HepG2 (cell line): ENCODE data around the gene CHL1. TPM values are rescaled to one million over a fixed set of nuclear protein-coding genes. Genes with fewer than 3 reads are reported as not detected.

ENCODE experiments used
- ATAC-seq: fragments of 200-7000 bp; cut with Tn5 transposase; 3 replicates; pipeline ENCODE4 v1.9.1; 2020; ENCODE audit warnings: mild to moderate bottlenecking, moderate library complexity
- BruUV-seq: library from RNA; stranded (reverse); fragments of 400-500 nt; replicated peaks from 2 replicates; lab custom pipeline; 2021; lab: Mats Ljungman, UMichigan
- CTCF ChIA-PET: fragments of 300-600 bp; formaldehyde crosslinking; extraction: SDS; loops from one replicate; lab custom pipeline; 2021; ENCODE audit warnings: low total read pairs, inconsistent platforms, low intra/inter-chr PET ratio; lab: Yijun Ruan, JAX
- POLR2A ChIA-PET: fragments of 350-600 bp; sonication (Branson Sonifier 250); formaldehyde crosslinking; loops from one replicate; lab custom pipeline; 2020; ENCODE audit warnings: antibody characterized with exemption, inconsistent platforms; lab: Yijun Ruan, JAX
- DNase-seq: peaks from one replicate; pipeline ENCODE4 v3.0.0-alpha.2; 2015; ENCODE audit warnings: low spot score
- FAIRE-seq: peaks from 3 replicates; lab custom pipeline; 2011; peaks lifted over from hg19 to GRCh38; lab: Jason Lieb, UNC
- H2AFZ ChIP-seq: one replicate; pipeline ENCODE4 v1.6.1; 2011; ENCODE audit warnings: low read length, inconsistent platforms
- H3K27ac ChIP-seq: fragments of 300-600 bp; 3 replicates; pipeline ENCODE4 v1.8.0; 2011; ENCODE audit warnings: mixed run types, mild to moderate bottlenecking, mixed read lengths, low read length, inconsistent platforms; ENCODE audit not compliant: insufficient read depth; ENCODE audit errors: extremely low read length
- H3K27me3 ChIP-seq, 2 experiments: fragments of 200-600 bp in 1 of 2; 2 replicates in 1 of 2; 3 replicates in 1 of 2; pipeline versions ENCODE4 v1.6.0 to v1.8.0; 2011; ENCODE audit warnings: low read length in 2 of 2, mild to moderate bottlenecking in 2 of 2, moderate library complexity in 2 of 2, inconsistent platforms in 1 of 2; ENCODE audit not compliant: insufficient read depth in 2 of 2, control insufficient read depth in 1 of 2
- H3K36me3 ChIP-seq, 2 experiments: fragments of 200-600 bp in 1 of 2; replicated peaks in 1 of 2; 2 replicates in 1 of 2; 3 replicates in 1 of 2; pipeline versions ENCODE4 v1.5.1 to v1.8.0; 2011; ENCODE audit warnings: low read length in 2 of 2, inconsistent platforms in 1 of 2; ENCODE audit not compliant: insufficient read depth in 2 of 2, control insufficient read depth in 1 of 2
- H3K4me1 ChIP-seq: 2 replicates; pipeline ENCODE4 v1.5.1; 2012; ENCODE audit warnings: low read length, inconsistent platforms; ENCODE audit not compliant: insufficient read depth
- H3K4me2 ChIP-seq: 2 replicates; pipeline ENCODE4 v1.6.0; 2011; ENCODE audit warnings: low read depth, low read length, inconsistent platforms
- H3K4me3 ChIP-seq, 3 experiments: fragments of 200-600 bp in 1 of 3; sonication (generic), shearing (Covaris generic) in 1 of 3; replicated peaks in 1 of 3; 2 replicates each; pipeline ENCODE4 v1.5.1; 2011 to 2016; ENCODE audit warnings: low read length in 3 of 3, inconsistent platforms in 2 of 3, low read depth in 2 of 3, mild to moderate bottlenecking in 2 of 3, control low read depth in 1 of 3, mixed read lengths in 1 of 3; ENCODE audit not compliant: insufficient read depth in 1 of 3
- H3K79me2 ChIP-seq: one replicate; pipeline ENCODE4 v1.6.1; 2011; ENCODE audit warnings: low read length, inconsistent platforms; ENCODE audit not compliant: insufficient read depth
- H3K9ac ChIP-seq: 2 replicates; pipeline ENCODE4 v1.6.0; 2011; ENCODE audit warnings: mild to moderate bottlenecking, low read depth, low read length, inconsistent platforms; ENCODE audit not compliant: insufficient read depth
- H3K9me3 ChIP-seq: 2 replicates; pipeline ENCODE4 v1.5.1; 2012; ENCODE audit warnings: mild to moderate bottlenecking, low read length
- H4K20me1 ChIP-seq: 2 replicates; pipeline ENCODE4 v1.6.0; 2011; ENCODE audit warnings: inconsistent platforms, mild to moderate bottlenecking, low read length, moderate library complexity; ENCODE audit not compliant: insufficient read depth
- FOXK1 ChIP-seq: sonication (generic); formaldehyde crosslinking; IDR thresholded peaks from 2 replicates; pipeline ENCODE4 v1.4.0; 2020; ENCODE audit warnings: low read depth, missing genetic modification reagents, borderline replicate concordance
- GTF3A ChIP-seq: sonication (generic); formaldehyde crosslinking; conservative IDR thresholded peaks from 2 replicates; pipeline ENCODE4 v1.4.0; 2020; ENCODE audit warnings: mild to moderate bottlenecking, missing genetic modification reagents
- JUN ChIP-seq: sonication (generic); formaldehyde crosslinking; IDR thresholded peaks from 2 replicates; pipeline ENCODE4 v1.4.0; 2020; ENCODE audit warnings: mild to moderate bottlenecking, missing genetic modification reagents
- MAFF ChIP-seq: IDR thresholded peaks from 2 replicates; pipeline ENCODE4 v1.6.1; 2011; ENCODE audit warnings: low read depth, low read length, improper control_type of control experiment
- PAWR ChIP-seq: sonication (generic); formaldehyde crosslinking; IDR thresholded peaks from 2 replicates; pipeline ENCODE4 v1.4.0; 2020; ENCODE audit warnings: missing genetic modification reagents, mild to moderate bottlenecking, borderline replicate concordance
- REST ChIP-seq, 2 experiments: IDR thresholded peaks; 2 replicates each; pipeline ENCODE4 v1.6.1; 2011 to 2012; ENCODE audit warnings: low read length in 2 of 2, borderline replicate concordance in 1 of 2, low read depth in 1 of 2, mild to moderate bottlenecking in 1 of 2, moderate library complexity in 1 of 2
- SKIL ChIP-seq: sonication (generic); formaldehyde crosslinking; IDR thresholded peaks from 2 replicates; pipeline ENCODE4 v1.8.0; 2022; ENCODE audit warnings: missing genetic modification reagents, mild to moderate bottlenecking, moderate library complexity, borderline replicate concordance
- ZBTB34 ChIP-seq: sonication (generic); formaldehyde crosslinking; IDR thresholded peaks from 2 replicates; pipeline ENCODE4 v1.8.0; 2022; ENCODE audit warnings: mild to moderate bottlenecking, missing genetic modification reagents
- ZBTB49 ChIP-seq: sonication (generic); formaldehyde crosslinking; IDR thresholded peaks from 2 replicates; pipeline ENCODE4 v1.4.0; 2020; ENCODE audit warnings: missing genetic modification reagents, borderline replicate concordance
- ZFP82 ChIP-seq: sonication (generic); formaldehyde crosslinking; IDR thresholded peaks from 2 replicates; pipeline ENCODE4 v1.5.1; 2020; ENCODE audit warnings: mild to moderate bottlenecking, missing genetic modification reagents, borderline replicate concordance
- ZNF333 ChIP-seq: sonication (generic); formaldehyde crosslinking; IDR thresholded peaks from 2 replicates; pipeline ENCODE4 v1.4.0; 2020; ENCODE audit warnings: mild to moderate bottlenecking, missing genetic modification reagents, borderline replicate concordance
- WGBS: methylation state at CpG from one replicate; pipeline ENCODE4 v1.1.6; 2017; ENCODE audit warnings: low lambda C conversion rate; 5-methylcytosine and 5-hydroxymethylcytosine counted together
- in situ Hi-C: cut with HindIII; loops from 2 replicates; pipeline ENCODE4 v1.10.0; 2017; ENCODE audit warnings: low pct_unique_long_range_greater_than_20kb; ENCODE audit not compliant: extremely low pct_ligation_motif_present
- intact Hi-C: fragments of 100-400 bp; cut with micrococcal nuclease; formaldehyde crosslinking; loops from one replicate; pipeline ENCODE4 v1.10.0; 2022; ENCODE audit not compliant: unreplicated experiment
- polyA plus RNA-seq, 8 experiments: library from polyadenylated mRNA; depleted of rRNA in 3 of 8; stranded (reverse) in 7 of 8; unstranded in 1 of 8; fragments of >200 nt; fragmentation: Illumina TruSeq in 4 of 8; extraction: Trizol in 4 of 8; gene quantifications; 2 replicates each; pipeline versions ENCODE4 v1.2.1 to v1.2.3, GENCODE V29; 2011 to 2016; ENCODE audit warnings: low read depth in 4 of 8, missing spikeins in 1 of 8, mixed read lengths in 1 of 8; ENCODE audit not compliant: insufficient read depth in 1 of 8
- total RNA-seq, 5 experiments: library from RNA; depleted of rRNA; stranded (reverse); fragments of >200 nt; fragmentation: Illumina TruSeq; extraction: Trizol; gene quantifications; 2 replicates each; pipeline ENCODE4 v1.2.3, GENCODE V29; 2016; ENCODE audit warnings: low read depth in 1 of 5

The CHL1 gene
- total and polyA plus RNA-seq, 2 of the 13 experiments (the other 11 are each of a cell fraction or from before 2014, with no cell fraction given), result not detected

- TF ChIP-seq FOXK1 (CRISPR knock-in tag), result no peak
- no peak for TF ChIP-seq REST (IDR thresholded peaks at IDR 0.05; ENCODE audit: borderline replicate concordance in 1 of 2, low read depth in 1 of 2, low read length in 2 of 2)
Measured at GRCh38 chr3:324423-324822, 127.9 kb downstream of the CHL1 start (continued).

GRCh38 chr3:325495-325894 lies 128.9 kb downstream of the CHL1 start:
- Histone ChIP-seq H2AFZ (no peak overlapping the region), H3K27me3 (no peaks in the 10 kb centered on the region), H3K9me3 (no peaks in the 10 kb centered on the region), H3K79me2 (no peaks in the 10 kb centered on the region), H3K4me3 (no peak overlapping the region), H3K36me3 (no peaks in the 10 kb centered on the region), H3K4me1 (no peaks in the 10 kb centered on the region), H4K20me1 (no peaks in the 10 kb centered on the region), H3K4me2 (no peak overlapping the region), H3K9ac (no peak overlapping the region), H3K27ac (no peak overlapping the region)
- FAIRE-seq, result no peak
- intact Hi-C loops (no loop called here), in situ Hi-C loops (no loop called here)
- DNase-seq, result no peak
- POLR2A ChIA-PET, result no interaction called here
- no TSS peak for BruUV-seq
- no peak for ATAC-seq
- 4% methylated on average over 1 of the region's 1 CpG for WGBS
- CTCF ChIA-PET, result no interaction called here
- no peak for TF ChIP-seq GTF3A (CRISPR knock-in tag)
- TF ChIP-seq ZFP82 (CRISPR knock-in tag), result no peak
- no peak for TF ChIP-seq PAWR
- TF ChIP-seq SKIL (CRISPR knock-in tag), result no peak
- TF ChIP-seq MAFF, result peak; percentile 18; the same call in 1 of the 2 replicates
- TF ChIP-seq ZBTB49 (CRISPR knock-in tag), result no peak
- no peak for TF ChIP-seq ZNF333
- no peak for TF ChIP-seq JUN
- no peak for TF ChIP-seq ZBTB34 (CRISPR knock-in tag)
